GM19328 (cell line): ENCODE data around the gene HUS1B.
"Not testable (repeated sequence)": the region's sequence is repeated elsewhere in the genome, so short reads cannot be mapped to it uniquely, and the experiment has no call there.

Source experiments
- ATAC-seq: cut with Tn5 transposase; IDR thresholded peaks from one replicate; pipeline ENCODE4 v1.9.1; 2021; ENCODE audit warnings: mild to moderate bottlenecking, moderate library complexity; ENCODE audit not compliant: unreplicated experiment

HUS1B gene

GRCh38 chr6:679282-679681, 22.4 kb upstream of the HUS1B start:
- no peak for ATAC-seq

GRCh38 chr6:678520-678919, 21.6 kb upstream of the HUS1B start:
- no peak for ATAC-seq

DNA sequence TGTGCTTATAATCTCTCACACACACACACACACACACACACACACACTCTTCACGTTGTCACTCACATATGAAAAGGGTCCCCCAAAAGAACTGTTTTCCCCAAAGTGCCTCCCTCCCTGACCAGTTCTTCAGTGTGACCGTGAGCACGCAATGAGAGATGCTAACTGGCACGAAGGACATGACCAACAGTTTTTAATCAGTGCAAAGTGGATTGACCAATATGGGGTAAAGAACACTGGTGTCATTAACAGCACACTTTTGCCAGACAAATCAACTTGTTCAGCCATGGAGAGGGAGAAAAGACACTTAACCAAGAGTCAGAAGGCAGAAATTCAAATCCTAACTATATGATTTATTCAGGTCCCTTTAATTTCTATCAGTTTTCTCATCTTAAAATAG, 21.0 kb upstream of the HUS1B start:
- no peak for ATAC-seq

DNA sequence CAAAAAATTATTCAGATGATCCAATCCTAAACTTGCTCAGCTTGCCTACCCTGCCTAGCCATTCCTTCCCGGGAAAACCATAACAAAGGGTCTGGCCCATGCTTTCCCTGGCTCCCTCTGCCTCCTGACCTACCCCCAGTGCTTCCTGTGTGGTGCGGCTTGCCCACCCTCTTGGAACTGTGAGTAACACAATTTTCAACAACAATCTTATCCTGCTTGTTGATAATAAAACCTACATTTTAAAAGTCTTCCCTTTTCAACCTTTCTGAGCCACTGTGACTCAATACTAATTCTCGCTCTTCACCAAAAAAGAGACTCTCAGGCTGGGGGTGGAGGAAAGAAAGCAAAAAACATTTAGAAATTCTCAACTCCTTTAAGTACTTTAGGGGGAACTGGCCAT, 18.1 kb upstream of the HUS1B start:
- ATAC-seq = no peak

DNA sequence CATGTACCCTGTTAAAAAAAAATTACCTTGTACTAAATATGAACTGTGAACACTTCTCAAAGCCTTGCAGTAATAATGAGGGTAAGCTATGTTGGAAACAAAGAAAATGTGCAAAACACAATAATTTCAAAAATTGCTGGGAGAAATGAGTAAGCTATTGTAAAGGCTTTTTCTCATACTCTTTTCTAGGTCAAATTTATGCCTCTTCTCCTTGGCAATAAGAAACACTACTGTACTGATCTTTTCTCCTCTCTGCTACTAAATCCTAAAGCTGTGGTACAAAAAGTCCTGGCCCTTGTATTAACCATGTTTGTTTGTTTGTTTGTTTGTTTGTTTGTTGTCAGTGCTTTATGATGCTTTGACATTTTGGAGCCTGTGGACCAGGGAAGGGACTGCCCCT, 17.5 kb upstream of the HUS1B start:
- ATAC-seq = no peak

DNA sequence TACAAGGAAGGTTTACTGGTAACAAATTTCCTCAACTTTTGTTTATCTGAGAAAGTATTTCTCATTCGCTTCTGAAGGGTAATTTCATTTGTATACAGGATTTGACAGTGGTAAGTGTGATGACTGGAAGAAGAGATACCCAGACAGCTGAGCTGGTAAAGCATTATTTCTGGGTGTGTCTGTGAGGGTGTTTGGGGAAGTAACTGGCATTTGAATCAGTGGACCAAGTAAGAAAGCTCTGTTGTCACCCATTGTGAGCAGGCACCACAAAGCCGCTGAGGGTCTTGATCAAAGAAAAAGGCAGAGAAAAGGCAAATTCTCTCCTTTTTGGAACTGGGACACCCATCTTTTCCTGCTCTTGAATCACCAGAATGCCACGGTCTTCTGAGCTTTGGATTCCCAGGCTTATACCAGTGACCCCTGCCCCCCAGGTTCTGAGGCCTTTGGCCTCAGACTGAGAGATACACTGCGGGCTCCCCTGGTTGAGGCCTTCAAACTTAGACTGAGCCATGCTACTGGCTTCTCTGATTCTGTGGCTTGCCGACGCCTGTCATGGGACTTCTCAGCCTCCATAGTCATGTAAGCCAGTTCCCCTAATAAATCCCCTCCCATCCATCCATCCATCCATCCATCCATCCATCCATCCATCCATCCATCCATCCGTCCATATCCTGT, 10.5 kb upstream of the HUS1B start:
- no peak for ATAC-seq

GRCh38 chr6:665403-666267, 8.7 kb upstream of the HUS1B start:
- no peak for ATAC-seq

GRCh38 chr6:663788-664187, 6.9 kb upstream of the HUS1B start:
- ATAC-seq = not testable (repeated sequence)

DNA sequence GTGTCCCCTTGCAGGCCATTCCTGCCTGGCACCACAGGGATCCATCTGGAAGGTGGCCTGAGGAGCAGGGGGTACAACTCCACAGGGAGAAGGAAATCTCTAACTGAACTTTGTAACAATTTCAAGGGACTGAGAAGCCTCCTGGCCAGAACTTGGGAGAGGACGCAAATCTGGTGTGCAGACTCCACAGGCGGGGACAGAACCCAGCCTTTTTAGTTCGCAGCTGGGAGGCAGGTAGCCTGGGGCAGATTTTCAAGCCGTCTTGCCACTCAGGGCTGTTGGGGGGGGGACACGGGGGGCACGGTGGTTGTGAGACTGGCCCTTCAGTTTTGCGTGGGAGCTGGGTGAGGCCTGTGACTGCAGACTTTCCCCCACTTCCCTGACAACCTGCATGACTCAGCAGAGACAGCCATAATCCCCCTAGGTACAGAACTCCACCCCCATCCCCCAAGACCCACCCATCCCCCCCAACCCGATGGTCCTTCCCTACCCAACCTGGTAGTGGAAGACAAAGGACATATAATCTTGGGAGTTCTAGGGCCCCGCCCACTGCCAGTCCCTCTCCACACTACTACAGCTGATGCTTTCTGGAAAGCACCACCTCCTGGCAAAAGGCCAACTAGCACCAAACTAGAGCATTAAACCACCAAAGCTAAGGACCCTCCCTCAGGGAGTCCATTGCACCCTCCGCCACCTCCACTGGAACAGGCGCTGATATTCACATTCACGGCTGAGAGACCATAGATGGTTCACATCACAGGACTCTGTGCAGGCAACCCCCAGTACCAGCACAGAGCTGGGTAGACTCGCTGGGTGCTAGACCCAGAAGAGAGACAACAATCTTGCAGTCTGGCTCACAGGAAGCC, 3.0 kb upstream of the HUS1B start:
- ATAC-seq = no peak

- ATAC-seq = no peak
Observed at GRCh38 chr6:658244-658643, 1.3 kb upstream of the HUS1B start.

- ATAC-seq = no peak
Observed at GRCh38 chr6:657743-658142, 843 bp upstream of the HUS1B start.

- ATAC-seq = no peak
Observed at GRCh38 chr6:654136-654535, 2.8 kb downstream of the HUS1B start.

GRCh38 chr6:652865-653264, 4.0 kb downstream of the HUS1B start:
- ATAC-seq = no peak

GRCh38 chr6:650098-650497, 6.8 kb downstream of the HUS1B start:
- no peak for ATAC-seq

DNA sequence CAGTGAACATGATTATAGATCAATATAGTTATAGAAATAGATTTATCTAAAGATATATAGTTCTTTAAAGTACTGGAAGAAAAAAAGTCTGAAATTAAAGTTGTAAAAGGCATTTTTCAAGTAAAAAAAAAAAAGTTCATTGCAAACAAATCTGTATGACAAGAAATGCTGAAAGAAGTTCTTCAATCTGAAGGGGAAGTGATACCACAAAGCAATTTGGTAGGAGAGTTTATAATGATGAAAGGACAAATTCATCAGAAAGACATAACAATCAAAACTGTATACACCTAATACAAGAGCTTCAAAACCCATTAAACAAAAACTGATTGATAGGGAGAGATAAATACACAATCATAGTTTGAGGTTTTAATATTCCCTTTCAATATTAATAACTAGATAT, 14.1 kb downstream of the HUS1B start:
- ATAC-seq = no peak

GRCh38 chr6:641225-641985, 15.5 kb downstream of the HUS1B start:
- no peak for ATAC-seq

- no peak for ATAC-seq
Observed at GRCh38 chr6:636488-636887, 20.4 kb downstream of the HUS1B start.

GRCh38 chr6:635233-635632, 21.7 kb downstream of the HUS1B start:
- ATAC-seq = no peak

DNA sequence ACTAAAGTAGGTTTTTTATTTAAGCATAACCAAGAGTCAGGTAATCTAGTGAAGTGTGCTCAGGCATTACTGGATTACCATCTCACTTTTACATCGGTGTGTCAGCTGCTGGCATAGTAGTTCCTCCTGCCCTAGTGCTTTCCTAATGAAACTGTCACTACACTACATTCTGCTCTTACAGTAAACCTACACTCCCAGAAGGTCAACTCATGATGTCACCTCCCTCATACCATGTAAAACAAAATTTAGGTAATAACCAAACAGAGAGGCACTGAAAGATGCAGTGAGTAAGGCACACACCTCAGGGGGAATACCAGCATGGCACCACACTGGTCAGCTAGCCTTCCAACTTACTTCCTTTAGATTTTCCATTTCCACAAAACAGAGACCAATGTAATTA, 23.3 kb downstream of the HUS1B start:
- no peak for ATAC-seq

DNA sequence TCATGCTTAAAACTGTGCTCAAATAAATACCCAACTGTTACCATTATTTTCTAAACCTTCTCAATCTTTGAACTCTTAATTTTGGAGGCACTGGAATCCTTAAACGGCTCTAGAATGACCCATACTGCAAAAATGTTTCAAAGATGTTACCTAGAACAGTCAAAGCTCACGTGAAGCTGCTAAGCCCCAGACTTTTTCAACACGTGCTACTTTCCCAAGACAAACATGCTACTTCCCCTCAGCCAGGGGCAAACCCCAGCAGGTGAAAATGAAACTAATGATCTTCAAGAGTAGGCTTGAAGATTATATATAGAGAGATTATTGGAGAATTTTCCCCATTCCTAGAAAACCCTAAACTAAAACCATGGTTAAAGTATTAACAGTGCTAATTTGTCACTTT, 28.1 kb downstream of the HUS1B start:
- ATAC-seq = no peak

- no peak for ATAC-seq
Observed at GRCh38 chr6:626236-626635, 30.7 kb downstream of the HUS1B start.
